Breast epithelium (tissue), 3 donors: Measurements from ENCODE around the gene ALS2CL.

ENCODE experiments used
- CTCF ChIP-seq, 3 donors: fragments of 450-650 bp; IDR thresholded peaks; one replicate each; pipeline ENCODE4 v1.5.1; 2016 to 2017; ENCODE audit warnings: antibody characterized with exemption in 3 of 3, mild to moderate bottlenecking in 3 of 3, moderate library complexity in 3 of 3
- POLR2A ChIP-seq: fragments of 450-650 bp; IDR thresholded peaks from one replicate; pipeline ENCODE4 v1.6.1; 2016; ENCODE audit warnings: antibody characterized with exemption, mild to moderate bottlenecking, moderate library complexity
- POLR2AphosphoS5 ChIP-seq, 3 donors: sonication (generic); formaldehyde crosslinking; IDR thresholded peaks; one replicate each; pipeline ENCODE4 v1.6.1; 2017; ENCODE audit warnings: antibody characterized with exemption in 3 of 3

GRCh38 chr3:46681387-46681786, 12.1 kb downstream of the ALS2CL start:
- TF ChIP-seq POLR2A (no peak), CTCF (IDR thresholded peaks at IDR 0.05) (no peak), POLR2AphosphoS5 (IDR thresholded peaks at IDR 0.05) (no peak)
